GM12891 (cell line): Measurements from ENCODE around the gene SYNE1.

Experiments used
- DNase-seq: peaks from one replicate; pipeline ENCODE4 v3.0.0; 2011; ENCODE audit warnings: low spot score; ENCODE audit not compliant: insufficient read length
- FAIRE-seq: peaks from 2 replicates; lab custom pipeline; 2011; peaks lifted over from hg19 to GRCh38; lab: Jason Lieb, UNC
- PAX5 ChIP-seq: IDR thresholded peaks from 2 replicates; pipeline ENCODE4 v1.6.1; 2011; ENCODE audit warnings: low read length, moderate library complexity, mild to moderate bottlenecking; ENCODE audit not compliant: insufficient read depth, severe bottlenecking
- POLR2A ChIP-seq: IDR thresholded peaks from 2 replicates; pipeline ENCODE4 v1.6.1; 2011; ENCODE audit warnings: low read depth, low read length, control low read depth
- POLR2AphosphoS5 ChIP-seq: IDR thresholded peaks from 2 replicates; pipeline ENCODE4 v1.6.1; 2011; ENCODE audit warnings: low read depth, low read length, control low read depth
- POU2F2 ChIP-seq: IDR thresholded peaks from 2 replicates; pipeline ENCODE4 v1.6.1; 2011; ENCODE audit warnings: low read depth, mild to moderate bottlenecking, control low read depth, low read length, moderate library complexity
- SPI1 ChIP-seq: IDR thresholded peaks from 2 replicates; pipeline ENCODE4 v1.6.1; 2011; ENCODE audit warnings: low read depth, low read length, control low read depth
- TAF1 ChIP-seq: IDR thresholded peaks from 2 replicates; pipeline ENCODE4 v1.6.1; 2011; ENCODE audit warnings: low read depth, low read length, control low read depth

Gene SYNE1

DNA sequence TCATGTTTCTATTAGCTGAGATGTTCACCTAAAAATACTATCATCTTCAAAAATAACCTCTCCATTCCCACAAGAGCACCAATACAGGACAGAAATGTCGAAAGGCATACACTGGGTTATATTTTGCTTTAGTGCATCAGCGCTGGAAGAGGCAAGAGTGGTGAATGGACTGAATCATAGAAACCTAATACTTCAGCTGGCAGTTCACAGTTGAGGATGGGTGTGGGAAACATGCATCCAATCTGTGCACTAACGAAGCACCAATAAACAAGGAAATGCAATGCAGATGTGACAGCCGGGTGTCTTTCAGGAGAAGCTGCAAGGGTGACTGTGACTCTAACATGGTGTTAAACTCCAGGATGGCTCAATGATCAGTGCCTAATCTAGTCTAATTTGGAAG is 463.8 kb downstream of the SYNE1 start:
- FAIRE-seq (no peak), DNase-seq (no peak)
- TF ChIP-seq SPI1 (no peak), POLR2A (no peak), TAF1 (no peak), POU2F2 (no peak), POLR2AphosphoS5 (no peak), PAX5 (no peak)

- TF ChIP-seq POU2F2 (peak; percentile 42; the same call in 1 of the 2 replicates), PAX5 (no peak), POLR2A (no peak), POLR2AphosphoS5 (no peak), SPI1 (no peak)
- DNase-seq: peak; percentile 12
- FAIRE-seq: peak; percentile 96
Measured at GRCh38 chr6:152170702-152171667, 466.2 kb downstream of the SYNE1 start.

DNA sequence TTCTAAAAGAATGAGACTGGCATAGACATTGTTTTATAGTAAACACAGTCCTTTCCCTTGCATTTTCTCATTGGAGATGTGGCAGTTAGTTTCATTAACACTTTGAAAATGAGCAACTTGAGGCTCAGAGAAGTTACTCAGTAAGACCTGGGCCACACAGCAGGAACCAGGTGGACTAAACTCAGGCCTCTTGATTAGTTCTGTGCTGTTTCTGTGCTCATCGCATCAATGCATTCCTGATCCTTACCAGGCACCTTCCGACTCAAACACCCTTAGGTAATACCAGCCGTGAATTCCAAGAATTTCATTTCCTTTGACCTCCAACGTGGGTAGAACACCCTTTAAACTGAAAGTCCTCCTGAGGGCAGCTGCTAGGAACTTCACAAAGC is 466.9 kb downstream of the SYNE1 start:
- no peak for TF ChIP-seq TAF1
- TF ChIP-seq SPI1: no peak
- no peak for FAIRE-seq
- DNase-seq: no peak

GRCh38 chr6:152167641-152168603 is 469.2 kb downstream of the SYNE1 start:
- FAIRE-seq (peak; percentile 43), DNase-seq (no peak)
- TF ChIP-seq POU2F2 (no peak), POLR2AphosphoS5 (no peak), SPI1 (no peak), PAX5 (no peak), POLR2A (no peak), TAF1 (no peak)

GRCh38 chr6:152166897-152167296 is 470.3 kb downstream of the SYNE1 start:
- no peak for TF ChIP-seq SPI1
- no peak for TF ChIP-seq POU2F2
- no peak for TF ChIP-seq POLR2A
- TF ChIP-seq TAF1: no peak
- TF ChIP-seq PAX5: no peak
- no peak for TF ChIP-seq POLR2AphosphoS5
- no peak for FAIRE-seq
- DNase-seq: no peak

GRCh38 chr6:152166497-152166896 is 470.7 kb downstream of the SYNE1 start:
- no peak for FAIRE-seq
- TF ChIP-seq TAF1 (no peak), SPI1 (no peak), PAX5 (no peak), POLR2AphosphoS5 (no peak), POU2F2 (no peak), POLR2A (no peak)

DNA sequence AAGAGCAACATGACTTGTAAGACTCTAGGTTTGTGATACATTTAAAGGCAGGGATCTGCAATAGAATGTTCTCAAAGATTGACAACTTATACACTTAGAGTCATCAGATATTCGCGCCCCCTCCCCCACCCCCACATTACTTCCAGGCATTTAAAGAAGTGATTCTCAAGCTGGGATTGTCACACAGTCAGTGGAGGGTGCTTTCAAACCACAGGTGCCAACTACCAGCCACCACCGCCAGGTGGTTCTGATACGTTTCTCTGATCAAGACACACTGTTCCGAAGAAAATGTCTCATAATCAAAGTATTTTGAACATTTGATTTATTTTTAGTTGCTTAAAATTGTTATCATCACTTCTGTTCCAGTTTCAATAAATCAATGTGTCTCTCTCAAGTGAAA is 472.2 kb downstream of the SYNE1 start:
- DNase-seq: no peak
- TF ChIP-seq SPI1 (no peak), TAF1 (no peak), POLR2A (no peak), POU2F2 (no peak), PAX5 (no peak), POLR2AphosphoS5 (no peak)
- no peak for FAIRE-seq

More at GRCh38 chr6:152166497-152166896, 470.7 kb downstream of the SYNE1 start:
- no peak for DNase-seq

DNA sequence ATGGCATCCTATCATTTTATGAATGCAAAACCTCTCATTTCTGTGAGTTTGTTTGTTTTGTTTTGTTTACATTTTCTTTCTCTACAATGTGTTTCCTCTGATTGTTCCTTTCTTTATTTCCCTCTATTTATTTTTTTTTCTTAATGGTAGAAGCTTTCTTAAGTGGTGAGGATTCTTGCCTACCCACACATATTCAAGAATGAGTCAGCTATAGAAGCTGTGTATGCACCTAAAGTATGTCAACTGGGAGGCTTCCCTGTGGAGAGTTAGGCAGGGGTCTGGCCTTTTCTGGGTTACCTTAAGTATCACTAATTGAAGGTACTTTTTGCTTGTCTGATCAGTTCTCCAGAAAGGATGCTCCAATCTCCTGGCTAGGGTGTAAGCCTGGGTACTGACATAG is 475.7 kb downstream of the SYNE1 start:
- DNase-seq: no peak
- no peak for FAIRE-seq
- TF ChIP-seq POLR2AphosphoS5 (no peak), POU2F2 (no peak), SPI1 (no peak), PAX5 (no peak), TAF1 (no peak), POLR2A (no peak)

GRCh38 chr6:152160346-152160745 is 476.8 kb downstream of the SYNE1 start:
- DNase-seq (no peak), FAIRE-seq (peak; percentile 90)
- TF ChIP-seq POU2F2 (no peak), SPI1 (peak; percentile 75), POLR2AphosphoS5 (no peak; the same call in 1 of the 2 replicates)

GRCh38 chr6:152155792-152156191 is 481.4 kb downstream of the SYNE1 start:
- no peak for TF ChIP-seq PAX5
- no peak for TF ChIP-seq POLR2AphosphoS5
- no peak for TF ChIP-seq SPI1
- TF ChIP-seq POLR2A: no peak
- TF ChIP-seq TAF1: no peak
- no peak for TF ChIP-seq POU2F2
- no peak for DNase-seq
- no peak for FAIRE-seq
